Gastroesophageal sphincter (tissue), 4 donors: ENCODE measurements around the gene EEFSEC. TPM values are rescaled to one million over a fixed set of nuclear protein-coding genes. Genes with fewer than 3 reads are reported as not detected.

Source experiments
- ATAC-seq: fragments of 150-250 bp; one replicate; pipeline ENCODE4 v1.9.1; 2016; ENCODE audit warnings: mild to moderate bottlenecking, moderate library complexity
- H3K27ac ChIP-seq, 4 donors: fragments of 200-600 bp; sonication (generic) in 3 of 4; 1 replicate in 3 of 4; 2 replicates in 1 of 4; pipeline ENCODE4 v1.5.1; 2016 to 2019
- H3K27me3 ChIP-seq: fragments of 200-600 bp; sonication (generic); one replicate; pipeline ENCODE4 v1.5.1; 2019
- H3K36me3 ChIP-seq, 2 donors: fragments of 200-600 bp; sonication (generic); one replicate each; pipeline ENCODE4 v1.5.1; 2019; ENCODE audit warnings: control low read depth in 1 of 2
- H3K4me1 ChIP-seq, 3 donors: fragments of 200-600 bp; sonication (generic); 1 replicate in 2 of 3; 2 replicates in 1 of 3; pipeline ENCODE4 v1.5.1; 2016 to 2019; ENCODE audit warnings: control low read depth in 2 of 3
- H3K4me3 ChIP-seq, 2 donors: fragments of 200-600 bp; sonication (generic); one replicate each; pipeline ENCODE4 v1.5.1; 2019; ENCODE audit warnings: mild to moderate bottlenecking in 1 of 2, moderate library complexity in 1 of 2
- H3K9me3 ChIP-seq, 3 donors: fragments of 200-600 bp; sonication (generic); one replicate each; pipeline ENCODE4 v1.5.1; 2017 to 2019; ENCODE audit warnings: control low read depth in 2 of 3
- EP300 ChIP-seq: sonication (generic); formaldehyde crosslinking; IDR thresholded peaks from one replicate; pipeline ENCODE4 v1.6.1; 2017; ENCODE audit warnings: antibody characterized with exemption, mild to moderate bottlenecking
- POLR2A ChIP-seq, 2 donors: fragments of 450-650 bp; IDR thresholded peaks; one replicate each; pipeline ENCODE4 v1.6.1; 2017; ENCODE audit warnings: antibody characterized with exemption in 2 of 2, mild to moderate bottlenecking in 2 of 2, moderate library complexity in 1 of 2
- POLR2AphosphoS5 ChIP-seq: sonication (generic); formaldehyde crosslinking; IDR thresholded peaks from one replicate; pipeline ENCODE4 v1.6.1; 2017; ENCODE audit warnings: antibody characterized with exemption
- WGBS, 2 donors: methylation state at CpG; one replicate each; pipeline ENCODE4 v1.1.5; 2018; ENCODE audit warnings: low coverage in 1 of 2; 5-methylcytosine and 5-hydroxymethylcytosine counted together
- total RNA-seq, 4 donors: library from RNA; depleted of rRNA; stranded (reverse); fragments of >200 nt; gene quantifications; one replicate each; pipeline ENCODE4 v1.1.0, GENCODE V29; 2016
- TF ChIP-seq, protein P1 (sequence below), 4 experiments: fragments of 200-600 bp in 2 of 4; fragments of 450-650 bp in 2 of 4; sonication (generic) in 1 of 4; IDR thresholded peaks; one replicate each; pipeline ENCODE4 v1.5.1; 2017 to 2019; ENCODE audit warnings: antibody characterized with exemption in 4 of 4, mild to moderate bottlenecking in 2 of 4, moderate library complexity in 2 of 4

Gene EEFSEC
- total RNA-seq, 4 donors from 2014 or later = 5.8 to 16.5 (median 11.4) TPM

DNA sequence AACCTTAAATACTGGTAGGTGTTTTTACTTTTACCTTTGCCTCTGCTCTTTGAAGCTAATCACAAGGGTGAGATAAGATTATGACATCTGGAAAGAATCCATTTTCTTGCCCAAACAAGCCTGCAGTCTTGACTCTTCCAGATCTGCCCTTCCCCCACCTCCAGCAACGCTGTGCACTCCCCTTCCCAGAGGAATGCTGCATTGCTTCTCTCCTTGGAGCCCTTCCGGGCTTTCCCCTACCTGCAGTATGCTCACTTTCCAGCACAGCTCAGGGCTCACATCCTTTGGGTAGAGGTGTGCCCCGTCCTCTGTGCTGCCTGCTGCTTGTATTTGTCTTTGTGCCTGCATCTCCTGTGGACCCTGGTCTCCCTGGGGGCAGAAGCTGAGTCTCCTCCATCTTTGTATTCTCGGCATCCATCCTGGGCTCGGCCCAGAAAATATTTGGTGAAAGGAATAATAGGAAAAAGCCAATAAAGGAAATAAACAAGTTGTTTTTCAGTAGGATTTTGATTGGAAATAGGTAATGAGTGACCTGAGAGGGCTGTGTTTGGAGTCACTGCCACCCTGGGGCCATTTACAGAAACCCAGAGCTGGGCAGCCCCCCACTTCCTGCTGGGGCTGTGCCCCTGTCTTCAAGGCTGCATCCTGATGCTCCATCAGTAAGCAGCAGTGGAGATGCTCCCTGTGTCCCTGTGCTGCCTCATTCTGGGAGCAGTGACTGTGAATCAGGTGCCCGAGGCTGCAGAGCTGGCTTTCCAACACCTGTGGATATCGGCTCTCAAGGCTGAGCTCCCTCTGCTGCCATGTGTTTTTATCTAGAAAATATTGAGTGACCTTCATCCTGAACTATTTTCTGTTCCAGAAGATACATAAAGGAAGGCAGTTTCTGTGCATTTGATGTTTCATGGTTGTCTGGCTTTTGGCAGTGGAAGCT, 117.5 kb downstream of the EEFSEC start:
- Histone ChIP-seq H3K9me3 (no peaks in the 10 kb centered on the region), H3K27me3 (no peaks in the 10 kb centered on the region), H3K4me1 (no peaks in the 10 kb centered on the region), H3K4me3 (no peak overlapping the region), H3K27ac (no peak overlapping the region), H3K36me3 (peaks cover 0 to 50% of the 10 kb centered on the region in 2 donors)
- no peak for ATAC-seq
- 33 to 89% methylated on average over 1 to 5 of the region's 7 CpGs for WGBS, 2 donors
- TF ChIP-seq POLR2AphosphoS5 (no peak), EP300 (no peak), POLR2A (IDR thresholded peaks at IDR 0.05) (no peak)
- TF ChIP-seq, protein P1, sequence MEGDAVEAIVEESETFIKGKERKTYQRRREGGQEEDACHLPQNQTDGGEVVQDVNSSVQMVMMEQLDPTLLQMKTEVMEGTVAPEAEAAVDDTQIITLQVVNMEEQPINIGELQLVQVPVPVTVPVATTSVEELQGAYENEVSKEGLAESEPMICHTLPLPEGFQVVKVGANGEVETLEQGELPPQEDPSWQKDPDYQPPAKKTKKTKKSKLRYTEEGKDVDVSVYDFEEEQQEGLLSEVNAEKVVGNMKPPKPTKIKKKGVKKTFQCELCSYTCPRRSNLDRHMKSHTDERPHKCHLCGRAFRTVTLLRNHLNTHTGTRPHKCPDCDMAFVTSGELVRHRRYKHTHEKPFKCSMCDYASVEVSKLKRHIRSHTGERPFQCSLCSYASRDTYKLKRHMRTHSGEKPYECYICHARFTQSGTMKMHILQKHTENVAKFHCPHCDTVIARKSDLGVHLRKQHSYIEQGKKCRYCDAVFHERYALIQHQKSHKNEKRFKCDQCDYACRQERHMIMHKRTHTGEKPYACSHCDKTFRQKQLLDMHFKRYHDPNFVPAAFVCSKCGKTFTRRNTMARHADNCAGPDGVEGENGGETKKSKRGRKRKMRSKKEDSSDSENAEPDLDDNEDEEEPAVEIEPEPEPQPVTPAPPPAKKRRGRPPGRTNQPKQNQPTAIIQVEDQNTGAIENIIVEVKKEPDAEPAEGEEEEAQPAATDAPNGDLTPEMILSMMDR (IDR thresholded peaks at IDR 0.05) = no peak

DNA sequence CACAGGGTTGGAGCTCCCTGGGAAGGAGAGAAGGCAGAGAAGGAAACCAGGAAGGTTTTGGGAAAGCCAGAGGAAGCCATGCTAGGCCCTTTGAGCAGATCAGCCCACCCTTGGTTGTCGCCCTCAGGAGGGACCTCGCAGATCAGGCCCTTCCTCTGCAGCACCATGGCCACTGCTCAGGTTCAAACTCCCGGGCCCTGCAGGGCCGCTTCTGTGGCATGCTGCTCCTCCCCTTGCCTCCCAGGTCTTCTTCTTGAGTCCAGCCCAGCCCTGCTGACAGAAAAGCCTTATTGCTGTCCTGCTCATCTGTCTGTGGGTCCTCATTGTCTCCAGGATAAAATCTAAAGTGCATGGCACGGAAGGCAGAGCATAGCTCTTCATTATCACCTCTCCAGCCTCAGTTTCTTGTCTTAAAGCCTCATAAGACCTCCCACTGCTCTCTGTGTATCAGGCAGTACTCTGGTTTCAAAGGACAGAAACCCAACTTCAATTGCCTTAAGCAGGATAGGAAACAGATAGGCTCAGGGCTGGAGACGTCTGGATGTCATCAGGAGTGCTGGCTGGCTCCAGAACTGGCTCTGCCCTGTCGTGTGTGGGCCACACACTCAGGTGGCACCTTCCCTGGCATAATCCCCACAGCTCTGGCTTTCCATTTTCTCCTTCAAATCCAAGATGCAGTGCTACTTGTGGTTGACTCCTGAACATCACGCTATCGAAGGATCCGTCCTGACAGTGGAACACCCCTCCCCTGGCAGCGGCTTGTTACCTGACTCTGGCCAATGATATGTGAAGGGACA, 118.5 kb downstream of the EEFSEC start:
- H3K36me3 ChIP-seq = peaks cover 0 to 47% of the 10 kb centered on the region in 2 donors
- no peak for ATAC-seq
- no peak overlapping the region for H3K27ac ChIP-seq
- H3K27me3 ChIP-seq = no peaks in the 10 kb centered on the region
- H3K4me3 ChIP-seq = no peak overlapping the region
- no CpG with 5 or more reads among the region's 11 CpGs for WGBS, 2 donors
- H3K4me1 ChIP-seq = no peaks in the 10 kb centered on the region
- no peaks in the 10 kb centered on the region for H3K9me3 ChIP-seq
- TF ChIP-seq EP300 (no peak), POLR2AphosphoS5 (no peak), POLR2A (IDR thresholded peaks at IDR 0.05) (no peak)
- TF ChIP-seq, protein P1 (IDR thresholded peaks at IDR 0.05) = no peak

DNA sequence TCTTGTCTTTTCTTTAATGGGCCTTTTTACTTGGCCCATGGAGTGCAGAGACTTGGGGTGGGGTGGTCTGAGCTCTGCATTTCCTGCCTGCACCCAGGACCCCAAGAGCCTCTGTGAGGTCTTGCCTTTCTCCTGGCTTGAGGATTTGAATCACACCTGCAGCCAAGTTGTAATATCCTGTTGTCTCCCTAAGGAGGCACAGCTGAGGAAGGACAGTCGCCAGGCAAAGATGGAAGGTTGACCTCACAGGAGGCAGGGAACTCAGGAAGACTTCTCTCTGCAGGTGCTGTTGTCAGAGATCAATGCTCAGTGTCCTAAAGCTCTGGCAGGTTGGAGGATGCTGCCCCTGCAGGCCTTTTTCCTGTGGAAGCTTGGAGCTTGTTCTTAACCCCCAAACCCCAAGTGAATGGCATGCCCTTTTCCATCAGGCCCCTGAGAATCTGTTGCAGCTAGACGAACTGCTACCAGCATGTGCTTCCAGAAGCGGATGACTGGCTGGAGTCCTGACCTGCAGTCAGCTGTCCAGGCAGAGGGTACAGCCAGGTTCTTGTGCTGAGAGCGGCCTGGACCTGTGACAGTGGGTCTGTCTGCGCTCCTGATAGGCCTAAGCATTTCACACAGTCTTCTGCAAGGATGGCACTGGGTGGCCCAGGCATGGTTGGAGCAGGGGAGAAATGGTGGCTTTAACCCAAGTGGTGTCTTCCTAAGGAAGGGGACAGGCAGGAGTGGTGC, 120.0 kb downstream of the EEFSEC start:
- Histone ChIP-seq H3K27me3 (no peaks in the 10 kb centered on the region), H3K4me1 (peaks cover 0 to 6% (median 0%) of the 10 kb centered on the region in 3 donors), H3K4me3 (no peak overlapping the region), H3K36me3 (peaks cover 0 to 47% of the 10 kb centered on the region in 2 donors), H3K9me3 (no peaks in the 10 kb centered on the region), H3K27ac (no peak overlapping the region)
- WGBS, 2 donors = no CpG with 5 or more reads among the region's 5 CpGs
- TF ChIP-seq, protein P1 (IDR thresholded peaks at IDR 0.05) = no peak
- TF ChIP-seq POLR2A (IDR thresholded peaks at IDR 0.05) (no peak), POLR2AphosphoS5 (no peak), EP300 (no peak)
- ATAC-seq = no peak

DNA sequence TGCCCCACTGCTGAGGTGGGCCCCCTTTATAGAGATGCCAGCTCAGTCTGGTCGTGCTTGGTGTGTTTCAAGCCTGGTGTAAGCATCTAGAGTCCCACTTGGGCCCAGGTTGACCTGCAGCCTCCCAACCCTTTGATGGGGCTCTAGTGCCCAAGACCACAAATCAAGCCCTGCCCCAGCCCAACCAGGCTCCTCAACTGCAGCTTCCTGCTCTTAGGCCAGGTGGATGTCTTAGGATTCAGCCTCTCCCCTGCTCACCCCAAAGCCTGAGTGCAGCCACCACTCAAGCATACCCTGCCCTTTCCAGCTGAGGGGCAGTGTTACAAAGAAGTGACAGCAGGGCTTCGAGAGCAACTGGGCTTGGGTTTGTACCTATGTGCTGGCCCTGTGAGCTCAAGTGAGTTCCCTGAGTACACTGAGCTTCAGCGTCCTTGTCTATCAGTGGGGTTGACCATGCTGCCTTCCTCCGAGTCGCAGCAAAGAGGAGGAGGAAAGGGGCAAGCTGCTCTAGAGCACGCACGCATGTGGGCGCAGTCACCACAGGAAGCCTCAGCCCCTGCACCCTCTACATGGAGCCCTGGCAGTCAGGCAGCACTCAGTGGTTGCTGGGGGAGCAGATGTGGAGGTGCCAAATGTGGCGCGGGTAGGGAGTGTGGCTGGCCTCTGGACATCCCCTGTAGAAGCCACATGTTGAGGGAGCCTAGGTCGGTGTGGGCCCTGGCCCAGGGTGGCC, 120.7 kb downstream of the EEFSEC start:
- Histone ChIP-seq H3K36me3 (peaks cover 0 to 40% of the 10 kb centered on the region in 2 donors), H3K27ac (no peak overlapping the region), H3K4me3 (no peak overlapping the region), H3K9me3 (no peaks in the 10 kb centered on the region), H3K27me3 (no peaks in the 10 kb centered on the region), H3K4me1 (peaks cover 0 to 13% (median 5%) of the 10 kb centered on the region in 3 donors)
- TF ChIP-seq POLR2A (IDR thresholded peaks at IDR 0.05) (no peak), EP300 (no peak), POLR2AphosphoS5 (no peak)
- TF ChIP-seq, protein P1 (IDR thresholded peaks at IDR 0.05) = no peak
- 100% methylated on average over 1 of the region's 11 CpGs; no CpG with 5 or more reads in 1 of the 2 donors for WGBS, 2 donors
- no peak for ATAC-seq
